ENCODE measurements around the gene FAM174B. TPM values are rescaled to one million over a fixed set of nuclear protein-coding genes. Genes with fewer than 3 reads are reported as not detected.

The FAM174B gene
- total RNA-seq, 2 donors from 2014 or later, result 6.2 to 7.1 TPM

- H3K4me3 ChIP-seq, result no peak overlapping the region
- TF ChIP-seq CTCF (IDR thresholded peaks at IDR 0.05), result no peak
- peaks cover 0 to 26% of the 10 kb centered on the region in 2 donors for H3K4me1 ChIP-seq
- no peaks in the 10 kb centered on the region for H3K36me3 ChIP-seq
- no peaks in the 10 kb centered on the region for H3K9me3 ChIP-seq
- peak; percentile 51 for DNase-seq (ENCODE audit: low spot score)
- no peaks in the 10 kb centered on the region for H3K27me3 ChIP-seq
- no peak overlapping the region for H3K27ac ChIP-seq
These were observed 3.0 kb downstream of the FAM174B start for GRCh38 chr15:92652576-92652966.

GRCh38 chr15:92651877-92652575, 3.5 kb downstream of the FAM174B start:
- H3K9me3 ChIP-seq, result no peaks in the 10 kb centered on the region
- peaks cover 0 to 26% of the 10 kb centered on the region in 2 donors for H3K4me1 ChIP-seq
- no peak overlapping the region for H3K27ac ChIP-seq
- H3K27me3 ChIP-seq, result no peaks in the 10 kb centered on the region
- no peaks in the 10 kb centered on the region for H3K36me3 ChIP-seq
- DNase-seq (ENCODE audit: low spot score), result peak; percentile 47
- no peak overlapping the region for H3K4me3 ChIP-seq
- TF ChIP-seq CTCF (IDR thresholded peaks at IDR 0.05), result no peak

GRCh38 chr15:92650966-92651365, 4.6 kb downstream of the FAM174B start:
- no peak for DNase-seq (ENCODE audit: low spot score)
- H3K4me1 ChIP-seq, result peaks cover 0 to 26% of the 10 kb centered on the region in 2 donors
- H3K4me3 ChIP-seq, result no peak overlapping the region
- no peaks in the 10 kb centered on the region for H3K27me3 ChIP-seq
- no peak for TF ChIP-seq CTCF (IDR thresholded peaks at IDR 0.05)
- H3K36me3 ChIP-seq, result no peaks in the 10 kb centered on the region
- H3K9me3 ChIP-seq, result no peaks in the 10 kb centered on the region
- no peak overlapping the region for H3K27ac ChIP-seq

- H3K4me3 ChIP-seq, result no peak overlapping the region
- no peaks in the 10 kb centered on the region for H3K27me3 ChIP-seq
- H3K27ac ChIP-seq, result no peak overlapping the region
- no peaks in the 10 kb centered on the region for H3K36me3 ChIP-seq
- peaks cover 0 to 26% of the 10 kb centered on the region in 2 donors for H3K4me1 ChIP-seq
- no peaks in the 10 kb centered on the region for H3K9me3 ChIP-seq
- no peak for TF ChIP-seq CTCF (IDR thresholded peaks at IDR 0.05)
- DNase-seq (ENCODE audit: low spot score), result no peak
These were observed 5.3 kb downstream of the FAM174B start for GRCh38 chr15:92650256-92650655.

- Histone ChIP-seq H3K4me1 (peaks cover 0 to 8% of the 10 kb centered on the region in 2 donors), H3K36me3 (no peaks in the 10 kb centered on the region), H3K9me3 (no peaks in the 10 kb centered on the region), H3K4me3 (no peak overlapping the region), H3K27ac (no peak overlapping the region), H3K27me3 (no peaks in the 10 kb centered on the region)
- TF ChIP-seq CTCF (IDR thresholded peaks at IDR 0.05), result no peak
- no peak for DNase-seq (ENCODE audit: low spot score)
These were observed 7.2 kb downstream of the FAM174B start for GRCh38 chr15:92648190-92648875.
